Kidney glomerular epithelial cell (primary cell): ENCODE measurements around the gene ADAMTS17.

Experiments
- DNase-seq: peaks from one replicate; lab custom pipeline; 2025; lab: John Stamatoyannopoulos, UW

The ADAMTS17 gene

DNA sequence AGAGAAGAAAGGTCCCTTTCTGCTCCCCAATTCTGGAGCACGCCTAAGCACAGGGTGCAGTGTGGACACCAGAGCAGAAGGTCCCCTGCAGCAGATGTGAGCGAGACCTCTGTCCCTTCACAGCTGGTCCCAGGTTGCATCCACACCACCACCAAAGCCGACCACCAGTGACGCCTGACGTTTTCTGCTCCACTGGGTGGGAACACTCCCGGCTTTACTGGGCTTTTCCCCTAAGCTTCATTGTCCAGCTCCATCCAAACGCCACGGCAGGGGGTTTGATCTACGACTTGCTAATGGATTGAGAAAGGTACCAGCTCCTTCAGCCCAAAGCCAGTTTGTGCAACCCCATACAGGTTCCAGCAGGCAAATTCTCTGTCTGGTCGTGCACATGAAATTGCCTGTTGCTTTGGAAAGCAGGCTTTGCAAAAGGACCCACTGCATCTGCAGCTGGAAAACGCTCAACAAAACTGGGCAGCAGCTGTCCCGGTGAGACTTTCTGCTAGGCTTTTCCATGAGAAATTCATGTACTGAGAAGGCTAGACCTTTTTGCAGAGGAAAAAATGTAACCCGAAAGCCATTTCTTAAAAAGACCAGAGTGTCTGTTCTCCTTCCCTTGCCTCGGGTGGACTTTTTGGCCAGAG is 31.1 kb downstream of the ADAMTS17 start:
- no peak for DNase-seq

DNA sequence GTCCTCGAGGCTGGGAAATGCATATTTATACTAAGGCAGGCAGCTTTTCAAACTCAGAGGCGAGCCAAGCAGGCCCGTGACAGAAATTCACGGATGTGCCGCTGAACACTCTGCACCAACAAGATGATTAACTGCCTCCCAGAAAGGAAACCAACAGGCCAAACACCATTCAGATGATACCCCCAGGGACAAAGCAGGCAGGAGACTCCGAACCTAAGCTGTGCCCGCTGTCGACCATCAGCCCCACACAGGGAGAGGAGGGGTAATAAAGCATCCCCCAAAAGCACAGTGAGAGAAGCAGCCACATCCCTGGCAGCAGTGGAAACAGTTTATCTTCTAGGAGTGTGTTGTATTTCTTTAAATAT is 31.8 kb downstream of the ADAMTS17 start:
- DNase-seq: no peak

DNA sequence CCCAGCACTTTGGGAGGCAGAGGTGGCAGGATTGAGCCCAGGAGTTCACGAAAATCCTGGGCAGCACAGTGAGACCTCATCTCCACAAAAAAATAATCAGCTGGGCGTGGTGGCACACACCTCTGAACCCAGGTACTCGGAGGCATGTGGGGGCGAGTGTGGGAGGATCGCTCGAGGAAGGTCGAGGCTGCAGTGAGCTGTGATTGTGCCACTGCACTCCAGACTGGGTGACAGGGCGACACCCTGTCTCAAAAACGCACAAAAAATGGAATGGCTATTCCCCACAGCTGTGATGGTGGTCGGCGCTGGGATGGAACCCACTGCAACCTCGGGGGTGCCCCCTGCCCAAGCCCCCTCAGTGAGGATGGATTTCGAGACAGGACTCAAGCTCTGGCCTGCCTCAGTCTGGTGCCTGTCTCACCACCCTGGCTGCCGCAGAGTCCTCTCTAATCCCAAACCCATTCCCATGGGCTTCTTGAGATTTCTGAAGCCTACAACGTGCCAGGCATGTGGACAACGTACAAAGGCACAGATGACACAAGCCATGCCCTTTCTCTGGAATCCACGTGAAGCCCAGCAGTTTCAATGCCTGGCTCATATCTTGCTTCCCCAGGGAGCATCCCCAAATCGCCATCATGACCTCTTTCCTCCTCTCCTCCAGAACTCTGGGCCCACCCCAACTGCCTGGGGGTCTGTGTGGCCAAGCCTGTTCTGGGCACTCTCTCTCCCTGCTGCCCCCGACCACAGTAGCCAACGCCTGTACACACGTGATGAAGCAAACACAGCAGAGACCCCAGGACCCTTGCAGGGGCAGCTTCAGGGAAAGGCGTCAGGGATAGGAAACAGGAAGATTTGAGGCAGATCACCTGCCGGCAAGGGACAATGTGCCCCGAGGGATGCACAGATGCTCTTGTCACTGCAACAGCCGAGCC is 32.4 kb downstream of the ADAMTS17 start:
- no peak for DNase-seq

DNA sequence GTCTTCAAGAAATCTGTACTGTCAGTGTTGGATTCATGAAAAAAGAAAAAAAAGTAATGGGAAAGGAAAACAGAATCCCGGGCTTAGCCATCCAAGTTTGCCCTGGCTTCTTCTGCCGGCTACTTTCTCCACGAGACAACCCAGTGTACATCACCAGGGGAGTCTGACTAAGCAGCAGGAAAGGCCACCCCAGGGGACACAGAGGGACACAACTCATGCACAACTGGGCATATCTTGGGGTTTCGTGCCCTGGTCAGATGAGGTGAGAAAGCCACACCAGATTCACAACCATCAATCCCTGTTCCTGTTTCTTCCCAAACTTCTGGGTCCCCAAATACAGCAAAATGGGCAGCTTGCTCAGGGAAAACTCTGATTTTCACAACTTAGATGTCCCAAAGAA is 33.2 kb downstream of the ADAMTS17 start:
- no peak for DNase-seq

DNA sequence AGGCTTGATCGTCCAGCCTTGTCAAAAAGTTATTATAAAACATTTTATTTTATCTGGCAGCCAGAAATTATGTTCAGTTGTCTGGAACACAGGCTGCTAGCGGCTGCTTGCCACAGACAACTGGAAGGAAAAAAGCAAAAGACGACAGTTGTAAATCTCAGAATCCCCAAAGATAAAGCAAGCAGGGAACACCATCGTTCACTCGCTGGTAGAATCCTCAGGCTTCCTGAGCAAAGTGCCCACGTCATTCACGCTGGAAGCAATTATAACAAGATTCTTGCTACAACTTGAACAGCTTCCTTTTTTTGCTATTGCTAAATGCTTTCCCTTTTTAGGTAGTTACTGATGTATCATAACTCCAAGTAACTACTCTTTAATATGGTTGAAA is 33.6 kb downstream of the ADAMTS17 start:
- no peak for DNase-seq

DNA sequence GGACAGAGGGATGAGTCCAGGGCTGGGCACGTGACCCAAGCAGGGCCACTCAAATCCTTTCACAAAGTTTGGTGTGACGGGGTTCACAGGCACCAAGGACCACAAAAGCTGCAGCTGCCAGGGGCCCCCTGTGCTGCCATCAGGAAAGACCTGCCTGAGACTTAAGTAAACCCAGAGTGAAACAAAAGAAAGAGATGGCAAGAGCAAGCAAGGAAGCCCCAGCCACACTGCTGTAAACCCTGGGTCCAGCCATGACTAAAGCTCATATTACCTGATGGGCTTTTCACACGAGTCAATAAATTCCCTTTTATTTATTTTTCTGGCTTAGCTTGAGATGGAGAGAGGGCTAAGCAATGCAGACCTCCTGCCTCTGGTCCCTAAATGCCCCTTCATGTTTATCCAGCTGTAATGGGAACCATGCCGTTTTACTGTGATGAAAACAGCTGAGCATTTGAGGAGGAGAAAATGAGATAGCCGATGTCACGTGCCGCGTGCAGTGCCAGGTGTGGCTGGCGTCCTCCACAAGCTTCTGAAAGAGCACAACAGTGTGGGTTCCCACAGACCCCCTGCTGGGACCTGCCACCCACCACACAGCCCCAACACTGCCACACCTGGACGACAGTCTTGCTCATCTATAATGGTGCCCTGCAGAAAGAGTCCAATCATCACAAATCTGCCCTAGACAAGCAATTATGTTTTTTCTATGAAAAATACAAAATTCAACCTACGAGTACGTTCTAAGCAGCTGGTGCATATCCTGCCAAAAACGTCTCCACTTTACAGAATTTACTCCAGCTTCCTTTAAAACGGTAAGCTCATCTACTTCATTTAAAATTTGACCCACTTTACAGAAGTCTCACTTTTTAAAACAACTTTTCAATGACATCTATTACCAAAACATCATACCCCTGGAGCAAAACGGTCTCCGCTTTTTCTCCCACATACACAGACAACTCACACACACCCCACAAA is 34.2 kb downstream of the ADAMTS17 start:
- DNase-seq: no peak

DNA sequence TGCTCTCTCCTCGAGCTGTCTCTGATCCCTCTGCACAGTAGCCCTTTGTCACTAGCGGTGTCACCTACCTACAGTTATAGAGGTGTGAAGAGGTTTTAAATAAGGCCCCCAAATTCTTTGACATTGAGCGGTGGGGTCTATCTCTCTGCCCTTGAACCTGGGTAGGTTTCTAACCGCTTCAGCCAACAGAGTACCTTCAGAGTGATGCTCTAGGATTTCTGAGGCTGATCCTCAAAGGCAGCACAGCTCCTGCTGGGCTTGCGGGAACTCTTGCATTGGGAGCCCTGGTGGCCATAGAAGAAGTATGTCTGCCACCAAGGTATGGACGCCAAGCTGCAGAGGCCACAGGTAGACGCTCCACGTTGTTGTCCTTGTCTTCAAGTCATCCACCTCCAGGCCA is 35.7 kb downstream of the ADAMTS17 start:
- DNase-seq: no peak

DNA sequence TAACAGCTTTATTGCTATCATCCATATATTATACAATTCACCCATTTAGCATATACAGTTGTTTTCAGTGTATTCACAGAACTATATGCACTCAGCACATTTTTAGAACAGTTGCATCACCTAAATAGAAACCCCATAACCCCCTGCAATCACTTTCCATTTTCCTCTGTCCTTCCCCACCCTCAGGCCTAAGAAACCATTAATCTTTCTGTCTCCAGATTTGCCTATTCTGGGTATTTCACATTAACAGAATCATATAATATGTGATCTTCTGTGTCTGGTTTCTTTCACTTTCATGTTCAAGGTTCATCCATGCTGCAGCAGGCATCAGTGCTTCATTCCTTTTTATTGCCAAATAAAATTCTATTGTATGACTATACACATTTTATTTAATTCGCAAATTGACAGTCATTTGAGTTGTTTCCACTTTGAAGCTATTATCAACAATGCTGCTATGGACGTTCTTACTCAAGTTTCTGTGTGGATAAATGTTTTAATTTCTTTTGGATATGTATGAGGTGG is 39.8 kb downstream of the ADAMTS17 start:
- DNase-seq: no peak

DNA sequence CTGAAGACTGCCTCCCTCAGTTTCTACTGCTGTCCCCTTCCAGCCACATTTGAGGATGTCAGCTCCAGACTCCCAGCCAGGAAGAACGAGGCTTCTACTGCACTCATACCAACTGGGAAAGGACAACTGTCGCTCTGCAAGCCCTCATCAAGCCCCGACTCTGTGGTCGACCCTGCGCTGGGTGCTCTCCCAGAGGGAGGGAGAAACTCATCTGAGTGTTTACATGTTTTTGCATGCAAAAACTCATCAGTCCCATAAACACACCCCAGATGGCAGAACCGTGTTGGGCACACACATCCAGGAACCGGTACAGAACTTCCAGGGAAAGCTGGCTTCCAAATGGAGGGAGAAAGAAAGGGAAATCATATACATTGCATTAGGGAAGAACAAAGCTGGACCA is 43.5 kb downstream of the ADAMTS17 start:
- DNase-seq: no peak

DNA sequence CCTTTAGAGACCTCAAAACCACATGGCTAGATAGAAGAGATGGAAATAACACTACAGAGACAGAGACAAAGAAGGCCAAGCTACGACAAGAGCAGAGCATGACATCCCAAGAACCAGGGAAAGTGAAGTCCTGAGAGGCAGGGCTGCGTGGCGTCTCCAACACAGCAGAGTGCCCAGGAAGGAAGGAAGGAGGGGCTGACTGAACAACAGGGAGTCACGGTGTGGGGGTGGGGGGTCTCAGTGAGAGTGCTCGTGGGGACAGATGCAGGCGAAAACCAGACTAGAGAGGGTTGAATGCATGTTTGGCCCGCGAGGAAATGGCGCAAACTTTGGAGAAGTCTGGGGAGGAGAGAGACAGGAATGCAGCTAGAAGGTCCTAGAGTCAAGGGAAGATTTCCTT is 44.0 kb downstream of the ADAMTS17 start:
- no peak for DNase-seq

DNA sequence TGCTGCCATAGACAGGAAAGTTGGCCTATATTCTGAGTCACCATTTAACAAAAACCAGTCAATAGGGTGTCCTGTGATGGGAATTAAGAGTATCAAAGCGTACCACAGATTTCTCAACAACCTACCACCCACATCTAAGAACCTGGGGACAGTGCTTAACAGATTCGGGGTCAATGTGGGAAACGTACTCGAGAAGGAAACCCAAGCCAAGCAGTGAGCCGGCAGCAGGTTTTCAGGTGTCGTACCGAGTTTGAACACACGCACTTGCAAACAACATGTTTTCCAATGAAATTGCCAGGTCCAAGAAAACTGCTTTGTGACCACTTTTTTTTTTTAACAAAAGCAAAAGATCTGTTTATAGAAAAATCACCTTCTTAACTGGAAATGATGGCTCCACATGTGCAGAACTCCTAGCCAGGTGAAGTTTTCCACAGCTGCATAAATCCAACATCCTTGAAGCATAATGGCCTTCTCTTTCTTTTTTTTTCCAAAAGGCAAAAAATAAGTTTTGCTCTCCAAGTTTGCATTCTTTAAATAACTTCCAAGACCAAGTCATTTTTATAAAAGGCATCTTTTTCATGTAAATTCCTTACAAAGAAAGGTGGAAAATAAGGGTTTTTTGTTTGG is 45.7 kb downstream of the ADAMTS17 start:
- DNase-seq: no peak

DNA sequence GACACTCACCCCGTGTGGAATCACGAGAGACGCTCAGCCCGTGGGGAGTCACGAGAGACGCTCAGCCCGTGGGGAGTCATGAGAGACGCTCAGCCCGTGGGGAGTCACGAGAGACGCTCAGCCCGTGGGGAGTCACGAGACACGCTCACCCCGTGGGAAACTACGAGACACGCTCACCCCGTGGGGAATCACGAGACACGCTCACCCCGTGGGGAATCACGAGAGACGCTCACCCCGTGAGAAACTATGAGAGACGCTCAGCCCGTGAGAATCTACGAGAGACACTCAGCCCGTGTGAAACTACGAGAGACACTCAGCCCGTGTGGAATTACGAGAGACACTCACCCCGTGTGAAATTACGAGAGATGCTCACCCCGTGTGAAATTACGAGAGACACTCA is 49.8 kb downstream of the ADAMTS17 start:
- DNase-seq: no peak

DNA sequence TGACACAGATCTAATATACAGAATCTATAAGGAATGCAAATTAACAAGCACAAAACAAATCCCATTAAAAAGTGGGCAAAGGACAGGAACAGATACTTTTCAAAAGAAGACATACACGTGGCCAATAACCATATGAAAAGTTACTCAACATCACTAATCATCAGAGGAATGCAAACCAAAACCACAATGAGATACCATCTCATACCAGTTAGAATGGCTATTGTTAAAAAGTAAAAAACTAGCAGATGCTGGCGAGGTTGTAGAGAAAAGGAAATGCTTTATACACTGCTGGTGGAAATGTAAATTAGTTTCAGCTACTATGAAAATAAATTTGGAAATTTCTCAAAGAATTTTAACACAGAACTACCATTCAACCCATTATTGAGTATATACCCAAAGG is 50.7 kb downstream of the ADAMTS17 start:
- peak; percentile 32 for DNase-seq

DNA sequence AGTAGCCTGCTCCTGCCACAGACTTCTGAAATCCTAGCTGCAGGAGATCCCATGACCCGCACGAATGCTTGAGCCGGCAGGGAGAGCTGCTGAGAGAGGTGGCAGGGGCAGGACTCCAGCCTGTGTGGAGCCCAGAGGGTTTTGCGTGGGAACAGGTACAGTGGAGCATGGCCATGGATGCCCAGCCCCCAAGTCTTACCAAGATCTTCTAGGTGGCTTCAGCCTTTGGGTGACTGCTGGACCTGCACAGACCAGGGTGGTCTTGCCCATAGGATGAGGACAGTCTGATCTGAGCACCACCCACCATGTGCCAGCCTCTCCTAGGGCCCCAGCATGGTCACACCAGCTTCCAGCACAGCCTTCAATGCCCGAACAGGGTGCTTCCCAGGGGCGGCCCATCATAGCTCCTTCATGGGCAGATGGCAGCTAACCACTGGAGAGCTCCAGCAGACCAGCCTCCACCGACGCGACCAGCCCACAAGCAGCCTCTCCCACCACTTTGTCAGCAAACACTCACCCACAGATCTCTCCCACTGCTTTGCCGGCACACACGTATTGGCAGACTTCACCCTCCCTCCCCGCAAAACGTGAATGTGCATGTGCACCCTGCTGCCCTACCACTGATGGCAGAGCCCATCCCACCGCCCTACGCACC is 56.0 kb downstream of the ADAMTS17 start:
- DNase-seq: no peak

DNA sequence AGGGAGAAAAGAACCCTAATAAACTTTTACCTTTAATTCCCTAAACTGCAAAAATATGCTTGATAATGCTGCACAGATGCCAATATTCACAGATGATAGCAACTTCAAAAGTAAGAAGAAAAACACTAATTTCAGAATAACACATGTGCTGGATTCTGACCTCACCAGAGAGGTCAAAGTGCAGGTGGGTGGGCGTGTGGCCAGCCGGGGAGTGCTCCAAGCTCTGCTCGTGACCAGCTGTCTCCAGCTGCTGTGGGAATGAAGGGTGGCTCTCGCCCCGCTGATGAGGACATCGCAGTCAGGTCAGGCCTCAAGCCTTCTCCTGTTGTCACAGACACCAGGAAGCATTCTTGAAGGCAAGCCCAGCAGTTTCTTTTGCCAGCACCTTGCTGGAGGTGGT is 57.1 kb downstream of the ADAMTS17 start:
- DNase-seq: no peak

DNA sequence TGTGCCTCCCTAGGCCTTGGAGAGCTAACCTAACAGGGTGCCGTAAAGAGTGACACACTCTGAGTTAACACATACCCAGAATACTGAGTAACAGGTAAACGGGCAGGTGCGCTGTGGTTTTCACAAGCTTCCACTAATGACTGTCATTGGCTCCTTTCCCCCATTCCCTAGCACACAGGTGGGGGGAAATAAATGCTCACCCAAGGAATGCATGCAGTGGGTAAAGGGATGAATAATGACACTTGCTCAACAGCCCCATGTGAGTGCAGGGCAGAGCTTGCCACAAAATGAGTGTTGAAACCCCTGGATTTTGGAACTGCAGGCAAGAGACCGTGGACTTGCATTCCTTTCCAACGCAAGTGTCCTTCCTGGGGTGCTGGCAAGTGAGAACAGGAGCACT is 57.6 kb downstream of the ADAMTS17 start:
- DNase-seq: no peak

DNA sequence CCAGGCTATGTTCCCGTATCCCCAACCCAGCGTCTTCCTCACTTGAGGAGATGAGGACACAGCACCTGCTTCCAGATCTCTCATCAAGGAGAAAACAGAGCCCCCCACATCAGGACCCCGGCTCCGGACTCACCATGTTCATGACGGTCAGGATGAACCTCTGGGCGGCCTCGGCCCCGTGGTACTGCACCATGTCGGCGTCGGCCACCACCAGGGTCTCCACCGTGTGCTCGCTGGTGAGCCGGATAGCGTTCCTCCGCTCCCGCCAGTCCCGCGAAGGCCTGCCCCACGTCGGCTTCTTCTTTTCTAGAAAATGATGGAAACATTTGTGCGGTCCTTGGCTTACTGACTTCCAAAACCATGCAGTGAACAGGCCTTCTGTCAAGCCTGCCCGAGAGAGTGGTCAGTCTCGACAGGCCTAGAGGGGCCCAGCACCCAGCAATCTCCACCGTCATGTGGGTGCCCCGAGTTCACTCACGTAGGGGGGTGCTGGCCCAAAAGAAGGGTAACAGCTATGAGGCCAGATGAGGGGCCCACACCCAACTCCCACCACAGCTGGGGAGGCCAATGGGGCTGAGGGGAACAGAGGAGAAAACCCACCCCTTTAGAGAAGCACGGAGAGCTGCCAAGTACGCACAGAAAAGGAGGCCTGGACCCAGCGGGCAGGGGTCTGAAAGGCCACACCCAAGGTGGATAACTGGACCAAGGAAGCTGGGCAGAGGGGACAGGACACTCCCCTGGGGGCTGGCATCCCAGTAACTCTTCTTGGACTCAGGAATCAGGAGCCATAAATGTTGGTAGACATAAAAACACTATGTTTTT is 60.5 kb downstream of the ADAMTS17 start:
- no peak for DNase-seq

DNA sequence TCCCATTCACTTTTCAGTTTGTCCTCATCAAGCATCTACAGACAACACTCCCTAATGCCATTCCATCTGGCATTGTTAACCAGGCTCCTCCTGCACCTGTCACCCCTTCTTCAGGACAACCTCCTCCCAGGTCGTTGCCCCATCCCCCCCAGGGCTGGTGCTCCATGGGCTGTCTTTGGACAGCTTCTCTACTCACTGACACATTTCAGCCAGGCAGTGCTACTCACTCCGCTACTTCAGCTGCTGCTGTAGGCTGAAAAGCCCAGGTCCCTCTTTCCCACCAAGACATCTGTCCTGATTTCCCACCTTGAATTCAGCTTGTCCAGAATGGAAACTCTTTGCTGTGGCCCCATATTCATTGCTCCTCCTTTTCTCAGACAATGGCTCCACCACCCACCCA is 61.9 kb downstream of the ADAMTS17 start:
- no peak for DNase-seq

DNA sequence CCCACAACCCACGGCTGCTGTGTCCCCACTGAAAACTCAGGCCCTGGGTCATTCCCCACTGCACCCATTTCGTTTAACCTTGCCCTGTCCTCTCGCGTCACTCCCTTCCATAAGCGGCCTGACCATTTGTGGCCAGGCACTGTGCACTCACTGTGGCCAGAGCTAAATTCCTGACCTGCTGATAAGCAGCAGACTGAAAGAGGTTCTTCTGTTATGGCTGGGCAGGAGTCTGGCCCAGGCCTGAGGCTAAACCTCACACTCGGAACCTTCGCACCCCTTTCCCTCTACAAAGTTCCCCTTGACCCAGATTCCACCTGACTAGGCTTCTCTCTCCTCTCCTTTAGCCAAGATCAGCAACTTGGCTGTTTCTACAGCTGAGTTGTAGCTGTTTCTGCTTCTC is 62.3 kb downstream of the ADAMTS17 start:
- DNase-seq: no peak

DNA sequence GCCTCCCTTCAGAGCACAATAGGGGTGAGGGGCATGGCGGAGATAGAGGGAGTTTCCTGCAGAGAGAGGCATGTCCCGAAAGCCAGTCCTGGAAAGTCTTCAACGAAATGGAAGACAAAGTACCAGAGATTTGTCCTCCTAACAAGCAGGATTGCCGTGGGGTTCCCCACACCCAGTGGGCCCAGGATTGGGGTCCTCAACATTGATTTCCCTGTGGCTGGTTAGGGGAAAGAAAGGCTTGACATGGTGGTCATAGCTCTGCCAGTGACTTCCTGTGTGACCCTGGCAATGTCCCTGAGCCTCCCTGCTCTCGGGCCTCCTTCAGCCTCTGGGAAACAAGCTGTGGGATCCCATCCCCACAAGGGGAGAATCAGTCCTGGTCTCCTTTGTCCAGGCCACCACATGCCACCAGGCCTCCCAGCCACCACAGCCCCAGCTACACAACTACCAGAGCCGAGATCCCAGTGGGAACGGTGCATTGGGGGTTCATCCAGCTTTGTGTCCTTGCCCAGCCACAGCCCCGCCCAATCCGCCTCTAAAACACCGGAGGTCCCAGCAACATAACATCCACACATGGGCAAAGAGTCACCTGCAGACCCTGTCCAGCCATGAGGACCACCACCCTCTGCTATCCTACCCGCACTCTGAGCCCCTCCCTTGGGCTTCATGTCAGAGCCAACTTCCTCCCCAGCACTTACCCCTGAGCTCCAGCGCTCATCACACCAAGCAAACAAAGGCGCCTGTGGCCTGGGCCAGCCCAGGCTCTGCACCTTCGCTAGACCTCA is 63.0 kb downstream of the ADAMTS17 start:
- no peak for DNase-seq
